GM18517 (cell line): Measurements from ENCODE around the gene LY9.

ENCODE experiments used
- ATAC-seq: cut with Tn5 transposase; IDR thresholded peaks from one replicate; pipeline ENCODE4 v1.9.1; 2021; ENCODE audit warnings: mild to moderate bottlenecking, moderate library complexity; ENCODE audit not compliant: unreplicated experiment

Gene LY9

GRCh38 chr1:160795951-160796383 lies at the start of gene LY9:
LY9 (plus strand) TSS chr1:160796174; CDS start chr1:160796188, 14 bp downstream.
- ATAC-seq, result peak; percentile 75

DNA sequence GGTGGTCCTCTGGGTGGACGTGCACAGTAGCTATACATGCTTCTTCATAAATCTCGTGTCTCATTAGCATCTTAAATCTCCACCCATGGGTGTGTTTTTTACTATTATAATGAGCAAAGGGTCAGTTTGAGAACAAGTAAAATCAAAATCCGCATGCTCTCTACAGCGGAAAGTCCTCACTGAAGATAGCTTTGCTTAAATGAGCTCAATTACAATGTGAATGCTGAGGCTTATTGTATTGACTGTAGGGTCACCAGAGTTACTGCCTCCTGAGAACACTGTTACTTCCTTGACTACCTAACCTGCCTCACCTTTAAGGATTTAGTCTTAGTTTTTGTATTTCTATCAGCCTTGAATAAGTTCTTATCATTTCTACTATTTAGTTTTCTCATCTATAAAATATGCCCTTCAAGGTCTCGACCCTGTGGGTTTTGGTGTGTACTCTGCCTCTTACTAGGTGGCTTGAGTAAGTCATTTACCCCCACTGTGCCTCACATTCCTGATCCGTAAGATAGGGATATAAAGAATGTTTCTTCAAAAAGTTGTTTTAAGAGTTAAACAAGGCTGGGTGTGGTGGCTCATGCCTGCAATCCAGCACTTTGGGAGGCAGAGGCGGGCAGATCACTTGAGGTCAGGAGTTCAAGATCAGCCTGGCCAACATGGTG lies 49.0 kb upstream of the LY9 start:
- no peak for ATAC-seq

GRCh38 chr1:160747717-160748116 lies 48.3 kb upstream of the LY9 start:
- no peak for ATAC-seq

DNA sequence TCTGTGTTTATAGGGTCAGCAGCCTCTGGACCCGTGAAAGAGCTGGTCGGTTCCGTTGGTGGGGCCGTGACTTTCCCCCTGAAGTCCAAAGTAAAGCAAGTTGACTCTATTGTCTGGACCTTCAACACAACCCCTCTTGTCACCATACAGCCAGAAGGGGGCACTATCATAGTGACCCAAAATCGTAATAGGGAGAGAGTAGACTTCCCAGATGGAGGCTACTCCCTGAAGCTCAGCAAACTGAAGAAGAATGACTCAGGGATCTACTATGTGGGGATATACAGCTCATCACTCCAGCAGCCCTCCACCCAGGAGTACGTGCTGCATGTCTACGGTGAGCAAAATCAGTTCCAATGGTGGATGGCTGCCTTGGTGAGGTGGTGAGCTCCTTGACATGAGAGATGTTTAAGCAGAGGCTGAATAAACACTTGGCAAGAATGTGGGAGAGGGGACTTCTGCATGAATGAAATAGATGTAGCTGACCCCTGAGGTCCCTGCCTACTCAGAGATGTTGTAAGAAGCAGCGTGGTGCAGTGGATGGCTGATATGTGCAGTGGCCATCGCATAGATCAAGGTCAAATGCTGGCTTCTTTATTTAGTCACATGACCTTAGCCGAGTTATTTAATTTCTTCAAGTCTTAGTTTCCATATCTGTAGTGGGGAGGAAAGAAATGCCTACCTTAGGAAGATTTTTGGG lies 47.6 kb upstream of the LY9 start:
- ATAC-seq, result no peak

DNA sequence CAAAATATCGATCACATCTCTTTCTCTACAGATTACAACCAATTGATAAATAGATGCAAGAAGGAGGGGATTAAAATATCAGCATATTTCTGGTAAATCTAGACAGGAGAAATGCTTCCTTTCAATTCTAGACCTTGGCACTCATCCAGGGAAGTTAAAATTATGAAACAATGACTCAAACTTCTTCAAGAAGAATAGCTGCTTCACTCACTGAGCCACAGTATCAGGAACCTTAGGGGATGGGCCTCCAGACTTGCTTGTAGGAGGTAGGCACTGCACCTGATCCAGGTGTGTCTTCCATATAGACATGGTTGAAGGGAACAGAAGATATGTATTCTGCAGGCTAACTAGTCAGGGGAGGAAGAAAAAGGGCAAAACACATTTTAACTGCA lies 47.1 kb upstream of the LY9 start:
- no peak for ATAC-seq

DNA sequence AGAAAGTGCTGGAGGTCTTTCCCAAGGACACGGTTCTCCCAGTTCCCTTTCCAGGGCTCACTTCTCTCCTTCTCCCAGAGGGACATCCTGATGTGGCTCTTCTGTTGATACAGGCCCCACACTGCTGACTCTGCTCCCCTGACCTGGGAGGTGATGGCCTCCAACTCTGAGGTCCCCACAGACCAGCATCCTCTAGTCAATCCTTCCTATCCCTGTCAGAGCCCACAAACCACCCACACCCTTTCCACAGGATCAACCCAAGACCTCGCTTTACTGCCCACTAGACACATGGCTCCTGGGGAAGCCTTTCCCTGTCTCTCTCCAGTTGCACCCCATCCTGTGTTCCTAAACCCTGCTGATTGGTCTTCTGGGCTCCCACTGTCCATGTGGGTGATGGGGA lies 45.4 kb upstream of the LY9 start:
- ATAC-seq, result no peak

DNA sequence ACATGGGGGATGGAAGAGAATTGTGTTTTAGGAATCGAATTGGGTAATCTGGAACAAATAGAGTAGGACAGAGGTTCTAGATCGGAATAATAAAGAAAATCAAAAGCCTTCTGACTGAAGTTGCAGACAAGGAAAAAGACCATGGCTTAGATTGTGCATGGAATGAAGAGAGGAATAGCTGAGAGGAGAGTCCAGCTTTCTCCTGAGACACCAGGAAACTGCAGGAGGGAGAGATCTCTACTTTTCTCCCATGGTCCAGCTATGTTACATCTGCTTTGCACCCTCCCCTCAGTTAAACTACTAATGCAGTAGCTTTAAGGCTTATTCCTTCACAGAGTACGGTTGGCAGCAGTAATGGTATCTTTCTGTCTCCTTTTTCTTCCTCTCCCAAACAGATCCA lies 43.6 kb upstream of the LY9 start:
- ATAC-seq, result no peak

GRCh38 chr1:160752924-160753323 lies 43.0 kb upstream of the LY9 start:
- no peak for ATAC-seq

DNA sequence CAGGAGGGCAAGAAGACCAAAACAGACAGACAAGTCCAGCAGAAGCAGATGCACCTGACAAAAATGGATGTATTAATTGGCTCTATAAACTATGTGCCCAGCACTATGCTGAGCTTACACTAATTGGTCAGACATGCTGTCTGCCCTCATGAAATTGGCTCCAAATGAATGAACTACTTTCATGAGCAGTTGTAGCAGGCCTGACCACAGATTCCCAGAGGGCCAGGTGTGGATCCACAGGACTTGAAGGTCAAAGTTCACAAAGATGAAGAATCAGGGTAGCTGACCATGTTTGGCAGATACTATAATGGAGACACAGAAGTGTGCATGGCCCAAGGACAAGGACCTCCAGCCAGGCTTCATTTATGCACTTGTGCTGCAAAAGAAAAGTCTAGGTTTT lies 42.4 kb upstream of the LY9 start:
- ATAC-seq, result no peak

DNA sequence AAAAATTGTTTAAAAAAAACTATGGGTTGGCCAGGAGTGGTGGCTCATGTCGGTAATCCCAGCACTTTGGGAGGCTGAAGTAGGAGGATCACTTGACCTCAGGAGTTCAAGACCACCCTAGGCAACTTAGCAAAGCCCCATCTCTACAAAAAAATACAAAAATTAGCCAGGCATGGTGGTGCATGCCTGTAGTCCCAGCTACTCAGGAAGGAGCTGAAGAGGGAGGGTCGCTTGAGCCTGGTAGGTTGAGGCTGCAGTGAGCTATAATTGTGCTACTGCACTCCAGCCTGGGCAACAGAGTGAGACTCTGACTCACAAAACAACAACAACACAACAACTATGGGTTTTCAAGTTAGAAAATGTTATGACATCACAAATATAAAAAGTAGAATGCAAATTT lies 40.5 kb upstream of the LY9 start:
- no peak for ATAC-seq

DNA sequence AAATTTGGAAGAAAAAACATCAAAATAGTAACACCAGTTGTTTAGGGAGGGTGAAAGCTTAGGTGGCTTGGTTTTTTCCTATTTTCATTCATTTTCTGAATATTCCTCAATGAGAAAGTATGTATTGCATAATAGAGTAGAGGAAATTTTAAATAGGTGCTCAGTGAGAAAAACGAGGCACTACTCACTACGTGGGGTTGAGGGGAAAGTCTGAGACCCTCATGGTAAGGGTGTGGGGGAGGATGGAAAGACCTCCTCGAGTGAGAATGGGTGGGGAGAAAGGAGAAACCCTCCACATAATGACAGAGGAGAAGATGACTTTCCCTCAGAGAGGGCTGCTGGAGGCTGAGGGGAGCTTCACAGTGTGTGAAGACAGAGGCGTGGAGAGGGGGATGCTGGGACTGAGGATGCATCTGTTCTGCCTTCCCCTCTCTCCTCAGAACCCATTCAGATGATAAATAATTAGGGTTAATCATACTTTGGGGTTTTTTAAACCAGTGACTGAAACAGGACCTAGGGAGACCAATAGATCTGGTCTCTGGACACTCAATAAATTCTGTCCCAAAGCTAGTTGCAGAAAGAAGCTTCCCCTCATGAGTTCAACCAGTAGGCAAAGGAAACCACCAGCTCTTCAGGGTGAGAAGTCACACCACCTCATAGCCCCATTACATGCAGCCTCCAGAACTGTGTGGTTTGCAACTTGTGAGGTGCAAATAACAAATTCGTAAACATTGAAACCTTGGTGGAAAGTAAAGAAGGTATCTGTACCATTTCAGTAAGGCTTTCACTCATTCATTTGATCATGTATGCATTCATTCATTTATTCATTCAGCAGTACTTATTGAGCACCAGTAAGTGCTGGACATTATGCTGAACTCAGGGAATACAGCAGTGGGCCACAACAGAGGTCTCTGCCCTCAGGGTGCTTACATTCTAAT lies 39.8 kb upstream of the LY9 start:
- ATAC-seq, result no peak

- ATAC-seq, result no peak
Observed at GRCh38 chr1:160756849-160757201, 39.1 kb upstream of the LY9 start.

DNA sequence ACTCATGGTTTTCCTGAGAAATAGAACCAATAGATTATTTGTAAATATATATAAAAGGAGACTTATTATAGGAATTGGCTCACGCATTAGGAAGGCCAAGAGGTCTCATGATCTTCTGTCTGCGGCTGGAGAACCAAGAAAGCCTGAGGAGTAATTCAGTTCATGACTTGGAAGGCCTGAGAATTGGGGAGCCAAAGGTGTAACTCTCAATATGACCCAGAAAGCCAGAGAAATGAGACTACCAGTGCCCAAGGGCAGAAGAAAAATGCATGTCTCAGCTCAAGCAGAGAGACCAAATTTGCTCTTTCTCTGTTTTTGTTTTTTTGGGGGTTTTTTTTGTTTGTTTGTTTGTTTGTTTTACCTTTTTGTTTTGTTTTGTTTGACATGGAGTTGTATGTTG lies 37.5 kb upstream of the LY9 start:
- ATAC-seq, result no peak

DNA sequence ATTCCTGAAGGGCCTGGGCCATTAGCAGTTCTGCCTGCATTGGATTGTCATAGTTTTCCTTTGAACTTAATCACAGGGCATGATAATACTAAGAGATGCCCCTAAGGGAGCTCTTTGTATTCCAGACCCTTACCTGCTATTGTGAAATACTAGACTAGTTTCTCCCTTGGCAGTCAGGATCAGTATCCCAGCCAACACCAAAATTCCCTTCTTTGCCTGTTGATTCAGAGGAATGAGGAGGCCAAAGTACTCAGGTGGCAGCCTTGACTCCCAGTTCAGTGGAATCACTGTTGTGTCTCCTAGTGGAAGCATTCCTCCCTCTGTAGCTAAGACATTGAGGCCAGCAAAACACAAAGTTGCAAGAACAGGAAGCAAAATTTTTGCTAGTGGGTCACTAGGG lies 36.2 kb upstream of the LY9 start:
- ATAC-seq, result no peak

GRCh38 chr1:160761046-160761445 lies 34.9 kb upstream of the LY9 start:
- ATAC-seq, result no peak

- ATAC-seq, result no peak
Observed at GRCh38 chr1:160761886-160762285, 34.1 kb upstream of the LY9 start.

DNA sequence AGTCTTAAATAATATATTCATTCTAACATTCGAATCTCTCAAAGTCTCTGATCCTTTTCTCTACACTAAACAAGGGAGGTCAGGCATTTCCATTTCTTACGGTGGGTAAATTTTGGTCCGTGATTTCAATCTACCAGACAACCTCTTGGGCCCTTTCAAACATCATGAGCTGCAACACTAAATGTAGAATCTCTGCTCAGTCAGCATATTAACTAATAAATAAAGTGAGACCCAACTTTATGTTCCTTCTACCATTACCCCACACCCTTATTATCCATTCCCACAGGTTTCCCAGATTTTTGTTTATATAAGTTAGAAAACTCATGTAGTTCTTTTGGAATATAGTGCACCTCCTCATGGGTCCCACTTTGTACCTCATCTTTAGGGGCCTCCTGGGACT lies 32.0 kb upstream of the LY9 start:
- no peak for ATAC-seq

- ATAC-seq, result peak; percentile 47
Observed at GRCh38 chr1:160767395-160768294, 28.3 kb upstream of the LY9 start.

DNA sequence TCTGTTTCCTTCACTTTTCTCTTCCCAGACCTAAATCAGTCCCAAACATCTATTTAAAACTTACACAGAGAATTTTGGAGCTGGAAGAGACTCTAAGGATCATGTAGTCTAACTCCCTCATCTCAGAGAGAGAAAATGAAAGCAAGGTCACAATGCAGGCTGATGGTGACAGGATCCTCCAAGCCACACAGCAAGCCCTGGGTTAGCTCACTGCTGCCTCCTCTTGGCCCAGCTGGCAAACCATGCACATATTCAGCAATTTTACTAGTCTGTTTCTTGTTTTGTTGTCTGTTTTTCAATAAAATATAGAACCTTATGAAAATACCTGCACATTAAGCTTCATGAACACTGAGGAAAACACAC lies 27.7 kb upstream of the LY9 start:
- peak; percentile 84 for ATAC-seq

DNA sequence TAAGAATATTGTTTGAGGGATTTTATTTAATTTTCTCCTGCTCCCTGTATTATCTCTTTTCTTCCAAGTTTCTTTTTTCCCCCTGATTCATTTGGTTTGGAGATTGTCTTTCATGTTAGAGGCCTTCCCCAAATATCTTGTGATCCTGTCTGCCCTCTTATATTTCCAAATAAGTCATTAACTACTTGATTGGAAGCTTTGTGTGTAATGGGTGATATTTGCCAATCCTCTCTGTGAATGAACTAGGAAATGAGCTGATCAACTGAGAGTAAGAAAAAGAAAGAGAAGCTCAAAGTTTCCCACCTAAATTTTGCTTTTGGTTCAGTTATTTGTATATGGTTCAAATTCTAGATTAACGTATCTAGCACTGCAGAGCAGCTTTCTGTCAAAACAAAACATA lies 23.6 kb upstream of the LY9 start:
- ATAC-seq, result no peak

- ATAC-seq, result no peak
Observed at GRCh38 chr1:160773093-160773492, 22.9 kb upstream of the LY9 start.
